A549 (cell line): ENCODE data around the gene IL6R. TPM values are rescaled to one million over a fixed set of nuclear protein-coding genes. Genes with fewer than 3 reads are reported as not detected.

Experiments used
- ATAC-seq, 2 experiments: fragments of 200-7000 bp in 1 of 2; fragments of >200 bp in 1 of 2; cut with Nextera tagmentation in 1 of 2; cut with Tn5 transposase in 1 of 2; 3 replicates each; pipeline versions ENCODE4 v1.8.0 to v1.9.1; 2018 to 2020; ENCODE audit warnings: mild to moderate bottlenecking in 1 of 2, moderate library complexity in 1 of 2
- CTCF ChIA-PET: fragments of 300-600 bp; sonication (Branson Sonifier 250); formaldehyde crosslinking; extraction: SDS; loops from one replicate; lab custom pipeline; 2021; ENCODE audit warnings: antibody characterized with exemption, inconsistent platforms; lab: Yijun Ruan, JAX
- POLR2A ChIA-PET: fragments of 350-600 bp; formaldehyde crosslinking; extraction: SDS; loops from one replicate; lab custom pipeline; 2021; ENCODE audit warnings: antibody characterized with exemption, inconsistent platforms; lab: Yijun Ruan, JAX
- DNase-seq, 2 experiments: peaks; one replicate each; pipeline versions ENCODE4 v3.0.0 to v3.0.0-alpha.2; 2011 to 2016; ENCODE audit warnings: low read depth in 1 of 2, low spot score in 1 of 2
- FAIRE-seq: peaks from 2 replicates; lab custom pipeline; 2011; peaks lifted over from hg19 to GRCh38; lab: Jason Lieb, UNC
- H3K27ac ChIP-seq, 2 experiments: fragments of >200 bp; sonication (Bioruptor Twin); formaldehyde crosslinking; 3 replicates each; pipeline ENCODE4 v1.5.1; 2016 to 2017
- H3K4me1 ChIP-seq: fragments of >200 bp; sonication (Bioruptor Twin); formaldehyde crosslinking; 3 replicates; pipeline ENCODE4 v1.6.1; 2016
- H3K4me2 ChIP-seq: fragments of >200 bp; sonication (Bioruptor Twin); formaldehyde crosslinking; 3 replicates; pipeline ENCODE4 v1.6.1; 2016
- H3K4me3 ChIP-seq: fragments of >200 bp; sonication (Bioruptor Twin); formaldehyde crosslinking; 3 replicates; pipeline ENCODE4 v1.5.1; 2016
- H3K9me3 ChIP-seq: fragments of >200 bp; sonication (Bioruptor Twin); formaldehyde crosslinking; 3 replicates; pipeline ENCODE4 v1.6.1; 2016
- BHLHE40 ChIP-seq: IDR thresholded peaks from 2 replicates; pipeline ENCODE4 v1.6.1; 2012; ENCODE audit warnings: low read depth, low read length, inconsistent platforms
- CBX2 ChIP-seq: fragments of 200-600 bp; sonication (generic); IDR thresholded peaks from 2 replicates; pipeline ENCODE4 v1.6.1; 2016; ENCODE audit warnings: low read depth, mild to moderate bottlenecking, borderline replicate concordance
- CBX8 ChIP-seq: fragments of 200-600 bp; sonication (generic); IDR thresholded peaks from 2 replicates; pipeline ENCODE4 v1.6.1; 2016
- CEBPB ChIP-seq, 2 experiments: fragments of >200 bp in 1 of 2; sonication (Bioruptor Twin) in 1 of 2; formaldehyde crosslinking in 1 of 2; IDR thresholded peaks; 2 replicates each; pipeline ENCODE4 v1.6.1; 2012 to 2016
- CTCF ChIP-seq: fragments of >200 bp; sonication (Bioruptor Twin); formaldehyde crosslinking; IDR thresholded peaks from 3 replicates; pipeline ENCODE4 v1.5.1; 2016
- E2F6 ChIP-seq: IDR thresholded peaks from 2 replicates; pipeline ENCODE4 v1.6.1; 2012; ENCODE audit warnings: low read depth, borderline replicate concordance
- EHF ChIP-seq: fragments of 250-450 bp; sonication (Bioruptor Pico); IDR thresholded peaks from 2 replicates; pipeline ENCODE4 v1.5.0; 2020; ENCODE audit warnings: mild to moderate bottlenecking
- EHMT2 ChIP-seq: fragments of 200-600 bp; sonication (generic); IDR thresholded peaks from 2 replicates; pipeline ENCODE4 v1.6.1; 2016; ENCODE audit warnings: antibody characterized with exemption, low read depth, mild to moderate bottlenecking, moderate library complexity
- EP300 ChIP-seq, 2 experiments: fragments of >200 bp; sonication (Bioruptor Twin); formaldehyde crosslinking; IDR thresholded peaks; 2 replicates in 1 of 2; 3 replicates in 1 of 2; pipeline ENCODE4 v1.6.1; 2016 to 2017
- FOSL2 ChIP-seq, 2 experiments: fragments of 450-650 bp in 1 of 2; fragments of >200 bp in 1 of 2; sonication (Bioruptor Twin) in 1 of 2; formaldehyde crosslinking; IDR thresholded peaks; 2 replicates each; pipeline versions ENCODE4 v1.5.0 to v1.6.1; 2016 to 2020; ENCODE audit warnings: mild to moderate bottlenecking in 1 of 2, moderate library complexity in 1 of 2
- GATA3 ChIP-seq: IDR thresholded peaks from 2 replicates; pipeline ENCODE4 v1.6.1; 2012; ENCODE audit warnings: borderline replicate concordance
- HES2 ChIP-seq: fragments of >200 bp; sonication (Bioruptor Twin); formaldehyde crosslinking; IDR thresholded peaks from 2 replicates; pipeline ENCODE4 v1.6.1; 2016
- HEYL ChIP-seq: fragments of 250-450 bp; sonication (Bioruptor Pico); IDR thresholded peaks from 2 replicates; pipeline ENCODE4 v1.8.0; 2021; ENCODE audit warnings: mild to moderate bottlenecking, moderate library complexity
- HOXA7 ChIP-seq: fragments of 250-450 bp; sonication (Bioruptor Pico); IDR thresholded peaks from 2 replicates; pipeline ENCODE4 v1.5.0; 2020; ENCODE audit warnings: mild to moderate bottlenecking, moderate library complexity
- HOXB5 ChIP-seq: fragments of 250-450 bp; sonication (Bioruptor Pico); IDR thresholded peaks from 2 replicates; pipeline ENCODE4 v1.5.0; 2020; ENCODE audit warnings: mild to moderate bottlenecking, moderate library complexity
- JUN ChIP-seq, 2 experiments: fragments of >200 bp; sonication (Bioruptor Twin); formaldehyde crosslinking; IDR thresholded peaks; 2 replicates in 1 of 2; 3 replicates in 1 of 2; pipeline ENCODE4 v1.6.1; 2016 to 2017
- JUNB ChIP-seq: fragments of >200 bp; sonication (Bioruptor Twin); formaldehyde crosslinking; IDR thresholded peaks from 2 replicates; pipeline ENCODE4 v1.6.1; 2016
- KDM5A ChIP-seq: fragments of 200-600 bp; sonication (generic); IDR thresholded peaks from 2 replicates; pipeline ENCODE4 v1.6.1; 2016; ENCODE audit warnings: antibody characterized with exemption, mild to moderate bottlenecking
- MAFK ChIP-seq: fragments of 450-650 bp; IDR thresholded peaks from 2 replicates; pipeline ENCODE4 v1.6.1; 2014; ENCODE audit not compliant: partially characterized antibody
- NFE2L2 ChIP-seq: fragments of 150-350 bp; conservative IDR thresholded peaks from 2 replicates; pipeline ENCODE4 v1.6.1; 2014; ENCODE audit warnings: low read length
- RFX5 ChIP-seq: fragments of 450-650 bp; IDR thresholded peaks from 2 replicates; pipeline ENCODE4 v1.7.1; 2014; ENCODE audit warnings: antibody characterized with exemption, mild to moderate bottlenecking, moderate library complexity
- RNF2 ChIP-seq: fragments of 200-600 bp; sonication (generic); IDR thresholded peaks from 2 replicates; pipeline ENCODE4 v1.6.1; 2016; ENCODE audit warnings: low read depth, mild to moderate bottlenecking, antibody characterized with exemption, moderate library complexity, borderline replicate concordance
- WGBS: methylation state at CpG from one replicate; pipeline ENCODE4 v1.1.6; 2017; ENCODE audit errors: missing lambda C conversion rate; 5-methylcytosine and 5-hydroxymethylcytosine counted together
- polyA plus RNA-seq, 4 experiments: library from polyadenylated mRNA; depleted of rRNA in 3 of 4; stranded (reverse); fragments of >200 nt; fragmentation: RNase III in 1 of 4; extraction: RNeasy Plus Mini Kit Qiagen cat#74134 plus additional on column Dnase treatment in 1 of 4; gene quantifications; 2 replicates in 3 of 4; 3 replicates in 1 of 4; pipeline ENCODE4 v1.2.3, GENCODE V29; 2011 to 2017
- TF ChIP-seq, protein P1 (sequence below): fragments of 250-450 bp; sonication (Bioruptor Pico); IDR thresholded peaks from 2 replicates; pipeline ENCODE4 v1.5.0; 2021; ENCODE audit warnings: mild to moderate bottlenecking, moderate library complexity, borderline replicate concordance
- TF ChIP-seq, protein P2 (sequence below): fragments of >200 bp; sonication (Bioruptor Twin); formaldehyde crosslinking; IDR thresholded peaks from 3 replicates; pipeline ENCODE4 v1.6.1; 2016

Gene IL6R
- polyA plus RNA-seq, 2 of the 4 experiments (the other 2 are of a cell fraction) = 2.2 to 2.7 TPM

DNA sequence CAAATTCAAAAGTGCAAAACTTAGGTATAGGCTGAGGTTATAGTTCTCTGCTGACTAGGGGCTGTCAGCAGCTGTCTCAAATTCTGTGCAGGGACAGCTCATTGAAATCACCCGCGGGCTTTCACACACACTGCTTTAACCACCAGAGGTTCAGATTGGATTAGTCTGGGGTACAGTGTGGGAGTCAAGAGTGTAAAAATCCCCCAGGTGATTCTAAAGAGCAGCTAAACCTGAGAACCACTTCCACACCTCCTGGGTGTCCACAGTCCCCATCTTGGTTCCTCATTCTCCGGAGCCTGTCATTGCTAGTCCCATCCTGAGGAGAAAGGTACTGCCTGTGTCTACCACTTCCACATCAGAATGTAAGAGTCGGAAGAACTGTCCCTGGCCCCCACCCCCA lies 87.0 kb downstream of the IL6R start (continued):
- no peak for TF ChIP-seq CEBPB (IDR thresholded peaks at IDR 0.05)
- TF ChIP-seq MAFK = no peak
- TF ChIP-seq HEYL = no peak
- TF ChIP-seq EP300 (IDR thresholded peaks at IDR 0.05) = no peak
- TF ChIP-seq, protein P1, sequence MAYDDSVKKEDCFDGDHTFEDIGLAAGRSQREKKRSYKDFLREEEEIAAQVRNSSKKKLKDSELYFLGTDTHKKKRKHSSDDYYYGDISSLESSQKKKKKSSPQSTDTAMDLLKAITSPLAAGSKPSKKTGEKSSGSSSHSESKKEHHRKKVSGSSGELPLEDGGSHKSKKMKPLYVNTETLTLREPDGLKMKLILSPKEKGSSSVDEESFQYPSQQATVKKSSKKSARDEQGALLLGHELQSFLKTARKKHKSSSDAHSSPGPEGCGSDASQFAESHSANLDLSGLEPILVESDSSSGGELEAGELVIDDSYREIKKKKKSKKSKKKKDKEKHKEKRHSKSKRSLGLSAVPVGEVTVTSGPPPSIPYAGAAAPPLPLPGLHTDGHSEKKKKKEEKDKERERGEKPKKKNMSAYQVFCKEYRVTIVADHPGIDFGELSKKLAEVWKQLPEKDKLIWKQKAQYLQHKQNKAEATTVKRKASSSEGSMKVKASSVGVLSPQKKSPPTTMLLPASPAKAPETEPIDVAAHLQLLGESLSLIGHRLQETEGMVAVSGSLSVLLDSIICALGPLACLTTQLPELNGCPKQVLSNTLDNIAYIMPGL (CRISPR knock-in tag) = no peak
- TF ChIP-seq HOXA7 = no peak
- no peak for TF ChIP-seq E2F6
- no peak for TF ChIP-seq KDM5A

GRCh38 chr1:154493276-154493675 lies 88.1 kb downstream of the IL6R start:
- ATAC-seq = no peak
- Histone ChIP-seq H3K9me3 (no peaks in the 10 kb centered on the region), H3K4me2 (no peak overlapping the region), H3K4me1 (no peaks in the 10 kb centered on the region), H3K27ac (no peak overlapping the region), H3K4me3 (no peak overlapping the region)
- no peak for TF ChIP-seq EHMT2
- TF ChIP-seq RNF2 = no peak
- no peak for TF ChIP-seq KDM5A
- no peak for TF ChIP-seq GATA3
- TF ChIP-seq HOXB5 (CRISPR knock-in tag) = no peak
- no peak for TF ChIP-seq JUNB
- no peak for TF ChIP-seq BHLHE40
- TF ChIP-seq CTCF = no peak
- no peak for TF ChIP-seq CBX2
- no peak for TF ChIP-seq JUN (IDR thresholded peaks at IDR 0.05)
- no peak for TF ChIP-seq CBX8
- ChIA-PET CTCF (interaction anchor here (0.7 to 1.1 kb wide), 2 partner anchors 14 to 53 kb away, joined by 3 read pairs; no protein-coding TSS in a partner anchor), POLR2A (no interaction called here)
- 44% methylated on average over 8 of the region's 8 CpGs for WGBS
- no peak for DNase-seq
- FAIRE-seq = no peak

DNA sequence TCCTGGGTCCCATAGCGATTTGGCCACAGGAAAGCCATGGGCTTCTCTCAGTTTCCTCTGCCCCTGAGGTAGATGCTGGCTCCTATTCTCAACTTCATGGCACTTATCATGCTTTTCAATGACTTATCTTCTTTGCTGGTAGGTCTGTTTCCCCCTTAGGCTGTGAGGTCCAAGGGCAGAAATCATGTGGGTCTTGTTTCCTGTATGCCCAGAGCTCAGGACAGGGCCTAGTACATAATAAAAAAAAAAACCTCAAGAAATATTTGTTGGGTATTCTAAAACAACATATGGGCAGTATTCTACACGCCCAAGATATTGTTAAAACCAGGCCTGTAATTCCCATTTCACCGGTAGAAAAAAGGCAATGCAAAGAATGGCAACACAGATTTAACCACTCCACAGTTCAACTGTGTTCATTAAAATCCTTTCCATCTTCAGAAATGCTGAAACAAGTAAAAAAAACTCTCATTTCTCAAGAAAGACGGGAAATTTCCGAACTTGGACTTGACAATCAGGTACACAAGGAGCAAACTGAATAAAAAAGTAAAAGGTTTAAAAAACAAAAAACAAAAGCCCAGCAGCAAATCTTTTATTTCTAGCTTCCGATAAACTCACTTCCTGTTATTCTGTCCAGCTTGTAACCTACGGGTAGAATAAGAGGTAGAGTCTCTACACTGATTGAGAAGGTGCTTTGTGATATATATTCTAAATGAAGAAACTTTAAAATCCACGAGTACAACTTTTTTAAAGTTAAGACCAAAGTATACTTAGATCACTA lies 90.5 kb downstream of the IL6R start:
- WGBS = 71% methylated on average over 8 of the region's 8 CpGs
- DNase-seq (no peak), FAIRE-seq (no peak), ATAC-seq (no peak)
- Histone ChIP-seq H3K4me3 (no peak overlapping the region), H3K9me3 (no peaks in the 10 kb centered on the region), H3K27ac (no peak overlapping the region), H3K4me1 (no peaks in the 10 kb centered on the region), H3K4me2 (no peak overlapping the region)
- POLR2A ChIA-PET = no interaction called here
- CTCF ChIA-PET = interaction anchor here (0.6 to 1.3 kb wide), 3 partner anchors 9 to 365 kb away, joined by 3 to 4 read pairs (median 3); no protein-coding TSS in a partner anchor
- TF ChIP-seq RFX5 = no peak
- TF ChIP-seq HES2 = no peak
- no peak for TF ChIP-seq EHF (CRISPR knock-in tag)
- TF ChIP-seq BHLHE40 = no peak
- TF ChIP-seq NFE2L2 = no peak
- TF ChIP-seq, protein P1 (CRISPR knock-in tag) = no peak
- TF ChIP-seq, protein P2, sequence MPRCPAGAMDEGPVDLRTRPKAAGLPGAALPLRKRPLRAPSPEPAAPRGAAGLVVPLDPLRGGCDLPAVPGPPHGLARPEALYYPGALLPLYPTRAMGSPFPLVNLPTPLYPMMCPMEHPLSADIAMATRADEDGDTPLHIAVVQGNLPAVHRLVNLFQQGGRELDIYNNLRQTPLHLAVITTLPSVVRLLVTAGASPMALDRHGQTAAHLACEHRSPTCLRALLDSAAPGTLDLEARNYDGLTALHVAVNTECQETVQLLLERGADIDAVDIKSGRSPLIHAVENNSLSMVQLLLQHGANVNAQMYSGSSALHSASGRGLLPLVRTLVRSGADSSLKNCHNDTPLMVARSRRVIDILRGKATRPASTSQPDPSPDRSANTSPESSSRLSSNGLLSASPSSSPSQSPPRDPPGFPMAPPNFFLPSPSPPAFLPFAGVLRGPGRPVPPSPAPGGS = no peak
- TF ChIP-seq FOSL2 (IDR thresholded peaks at IDR 0.05) = no peak
- TF ChIP-seq FOSL2 (CRISPR knock-in tag; IDR thresholded peaks at IDR 0.05) = no peak
